ENCODE results near the gene LCN12.

LCN12 gene

DNA sequence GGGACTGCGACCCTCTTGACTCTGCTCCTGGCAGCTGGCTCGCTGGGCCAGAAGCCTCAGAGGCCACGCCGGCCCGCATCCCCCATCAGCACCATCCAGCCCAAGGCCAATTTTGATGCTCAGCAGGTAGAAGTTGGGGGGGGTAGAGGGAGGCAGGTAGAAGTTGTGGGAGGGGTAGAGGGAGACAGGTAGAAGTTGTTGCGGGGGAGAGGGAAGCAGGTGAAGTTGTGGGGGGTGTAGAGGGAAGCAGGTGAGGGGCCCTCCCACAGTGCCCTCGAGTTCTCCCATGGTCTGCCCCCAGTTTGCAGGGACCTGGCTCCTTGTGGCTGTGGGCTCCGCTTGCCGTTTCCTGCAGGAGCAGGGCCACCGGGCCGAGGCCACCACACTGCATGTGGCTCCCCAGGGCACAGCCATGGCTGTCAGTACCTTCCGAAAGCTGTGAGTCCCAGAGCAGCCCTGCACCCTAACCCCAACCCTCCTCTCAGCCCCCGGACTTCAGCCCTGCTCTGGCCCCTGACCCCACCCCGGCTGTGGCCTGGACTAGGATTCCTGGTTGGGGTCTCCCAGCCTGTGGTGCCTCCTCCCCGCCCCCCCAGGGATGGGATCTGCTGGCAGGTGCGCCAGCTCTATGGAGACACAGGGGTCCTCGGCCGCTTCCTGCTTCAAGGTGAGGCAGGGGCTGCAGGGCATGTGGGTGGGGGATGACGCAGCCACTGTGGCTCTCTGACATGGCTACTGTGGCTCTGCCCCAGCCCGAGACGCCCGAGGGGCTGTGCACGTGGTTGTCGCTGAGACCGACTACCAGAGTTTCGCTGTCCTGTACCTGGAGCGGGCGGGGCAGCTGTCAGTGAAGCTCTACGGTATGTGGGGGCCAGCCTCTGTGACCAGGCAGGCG lies 6.5 kb upstream of the LCN12 start:
- DNase-seq, result no peak

DNA sequence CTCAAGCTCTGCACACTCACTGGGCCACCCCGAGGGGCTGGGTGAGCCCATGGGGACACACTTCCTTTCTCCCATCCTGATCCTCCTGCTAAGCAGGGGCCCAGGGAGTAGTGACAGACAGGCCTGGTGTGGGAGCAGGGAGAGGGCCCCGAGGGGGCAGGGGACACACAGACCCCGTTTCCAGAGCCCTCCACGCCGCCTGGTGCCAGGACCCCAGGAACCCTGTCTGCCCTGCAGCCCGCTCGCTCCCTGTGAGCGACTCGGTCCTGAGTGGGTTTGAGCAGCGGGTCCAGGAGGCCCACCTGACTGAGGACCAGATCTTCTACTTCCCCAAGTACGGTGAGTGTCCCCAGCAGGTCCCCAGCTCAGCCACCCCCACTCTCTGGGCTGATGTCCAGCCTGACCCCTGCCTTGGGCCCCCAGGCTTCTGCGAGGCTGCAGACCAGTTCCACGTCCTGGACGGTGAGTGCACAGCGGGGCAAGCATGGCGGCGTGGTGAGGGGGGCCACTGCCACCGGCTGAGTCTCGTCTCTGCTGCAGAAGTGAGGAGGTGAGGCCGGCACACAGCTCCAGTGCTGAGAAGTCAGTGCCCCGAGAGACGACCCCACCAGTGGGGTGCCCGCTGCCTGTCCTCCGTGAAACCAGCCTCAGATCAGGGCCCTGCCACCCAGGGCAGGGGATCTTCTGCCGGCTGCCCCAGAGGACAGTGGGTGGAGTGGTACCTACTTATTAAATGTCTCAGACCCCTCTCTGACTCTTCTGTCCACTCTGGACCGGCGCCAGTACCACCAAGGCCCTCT lies 5.6 kb upstream of the LCN12 start:
- no peak for DNase-seq

DNA sequence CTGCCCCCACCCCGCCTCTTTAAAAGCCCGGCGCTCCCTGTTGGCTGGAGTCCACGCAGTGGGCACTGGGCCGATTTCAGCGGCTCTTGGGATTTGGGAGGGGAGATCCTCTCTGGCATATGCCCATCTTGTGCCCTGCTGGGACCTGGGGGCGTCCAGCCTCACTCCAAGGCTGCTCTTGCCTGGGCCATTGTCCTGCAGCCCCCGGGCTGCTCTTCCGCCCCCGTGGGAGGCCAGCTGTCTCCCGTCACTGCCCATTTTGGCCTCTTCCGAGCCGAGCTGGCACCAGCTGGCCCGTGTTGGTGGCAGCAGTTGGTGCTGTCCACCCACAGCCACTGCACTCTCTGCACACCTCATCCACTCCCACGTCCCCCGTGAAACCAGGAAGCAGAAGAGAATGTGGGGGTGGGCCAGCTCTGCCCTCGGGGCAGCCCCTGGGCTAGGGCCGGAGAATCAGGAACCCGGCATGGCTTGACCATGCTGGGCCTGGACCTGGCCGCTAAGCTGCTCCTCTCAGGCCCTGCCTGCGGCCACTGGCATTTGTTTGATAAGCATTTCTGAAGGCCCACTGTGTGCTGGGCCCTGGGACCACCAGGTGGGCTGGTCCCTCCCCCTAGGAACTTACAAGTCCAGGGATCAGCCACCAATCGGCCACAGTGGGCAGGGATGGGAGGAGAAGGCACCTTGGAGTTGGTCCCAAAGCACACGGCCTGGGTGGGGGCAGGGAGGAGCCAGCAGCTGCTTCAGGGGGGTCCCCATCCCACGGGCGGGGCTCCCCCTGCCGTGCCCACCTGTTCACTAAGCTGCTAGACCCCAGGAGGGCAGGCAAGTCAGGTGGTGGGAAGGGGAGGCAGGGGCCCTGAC lies 4.8 kb upstream of the LCN12 start:
- no peak for DNase-seq

DNA sequence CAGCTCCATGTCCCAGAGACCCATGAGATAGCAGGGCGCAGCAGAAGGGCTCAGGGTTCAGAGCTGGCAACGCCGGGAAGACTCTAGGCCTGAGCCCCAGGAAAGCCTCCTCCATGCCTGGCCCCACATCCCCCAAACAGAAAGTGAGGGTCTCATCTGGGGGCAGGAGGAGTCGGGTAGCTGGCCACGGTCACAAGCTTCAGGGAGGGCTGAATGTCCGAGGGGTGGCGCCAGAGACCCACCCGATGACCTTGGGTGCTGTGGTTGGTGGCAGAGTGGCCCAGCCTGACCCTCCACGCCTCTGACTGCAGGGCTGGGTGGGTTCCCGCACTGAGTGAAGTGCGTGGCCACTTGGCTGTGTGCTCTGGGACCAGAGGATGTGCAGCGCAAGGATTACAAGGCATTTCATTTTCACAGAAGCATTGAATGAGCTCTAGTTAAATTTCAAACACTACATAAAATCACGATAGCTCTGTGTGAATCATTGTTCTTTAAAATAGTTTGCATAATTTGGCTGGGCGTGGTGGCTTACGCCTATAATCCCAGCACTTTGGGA lies 4.0 kb upstream of the LCN12 start:
- peak; percentile 82 for DNase-seq

DNA sequence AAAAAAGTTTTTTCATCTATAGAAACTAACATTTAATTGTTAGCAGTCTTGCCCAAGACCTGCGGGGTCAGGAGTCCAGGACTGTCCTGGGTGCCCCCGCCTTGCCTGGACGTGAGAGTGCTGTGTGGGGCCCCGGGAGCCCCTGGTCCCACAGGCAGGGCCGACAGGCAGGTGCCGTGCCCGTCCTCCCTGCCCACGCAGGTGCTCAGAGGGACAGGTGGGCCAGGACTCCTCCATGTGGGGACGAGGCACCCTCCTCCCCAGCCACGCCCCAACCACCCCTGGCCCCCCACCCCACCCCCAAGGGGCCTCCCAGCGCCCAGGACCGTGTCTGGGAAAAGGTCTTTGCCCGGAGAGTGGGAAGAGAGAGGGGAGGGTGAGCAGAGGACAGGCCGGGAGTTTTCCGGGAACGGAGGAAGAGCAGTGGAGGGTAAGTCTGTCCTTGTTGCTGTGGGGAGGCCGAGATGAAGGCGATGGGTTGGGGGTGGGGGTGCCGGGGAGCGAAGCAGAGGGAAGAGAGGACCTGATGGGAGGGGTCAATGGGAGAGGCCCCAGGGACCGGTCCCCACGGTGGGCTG lies 2.7 kb upstream of the LCN12 start:
- DNase-seq, result no peak

DNA sequence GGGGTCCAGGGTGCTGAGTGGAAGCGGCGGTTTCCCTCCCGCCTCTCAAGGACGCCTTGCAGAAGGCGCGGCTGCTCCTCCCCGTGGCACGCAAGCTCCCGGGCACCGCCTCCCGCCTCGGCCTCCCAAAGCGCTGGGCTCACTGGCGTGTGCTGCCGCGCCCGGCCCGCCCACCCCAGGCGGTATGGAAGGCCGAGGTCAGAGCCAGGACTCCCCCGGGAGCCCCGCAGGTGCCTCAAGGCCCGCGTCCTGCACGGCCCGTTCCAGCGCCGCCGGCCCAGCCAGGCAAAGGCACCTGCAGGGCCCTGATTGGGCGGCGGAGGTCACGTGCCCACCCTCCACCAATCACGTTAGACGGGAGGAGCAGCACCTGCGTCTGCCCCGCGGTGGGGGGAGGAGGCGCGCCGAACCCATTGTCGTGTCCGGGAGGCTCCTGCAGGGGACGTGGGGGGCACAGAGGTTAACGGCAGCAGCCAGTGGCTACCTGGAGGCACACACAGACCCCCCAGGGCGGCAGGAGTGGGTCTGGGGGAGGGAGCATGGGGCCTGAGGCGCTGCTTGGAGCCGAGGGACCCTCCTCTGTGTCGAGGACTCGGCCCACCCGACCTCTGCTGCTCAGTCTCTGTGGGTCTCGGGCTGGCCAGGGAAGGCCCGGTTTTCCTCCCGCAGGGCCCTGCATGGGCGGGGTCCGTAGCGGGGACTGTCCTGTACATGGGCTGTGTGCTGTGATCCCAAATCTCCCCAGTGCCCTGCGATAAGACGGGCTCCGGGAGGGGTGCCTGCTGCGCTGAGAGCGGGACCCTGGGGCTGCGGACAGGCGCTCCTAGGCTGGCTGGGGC lies 2.0 kb upstream of the LCN12 start:
- peak; percentile 100 for DNase-seq

DNA sequence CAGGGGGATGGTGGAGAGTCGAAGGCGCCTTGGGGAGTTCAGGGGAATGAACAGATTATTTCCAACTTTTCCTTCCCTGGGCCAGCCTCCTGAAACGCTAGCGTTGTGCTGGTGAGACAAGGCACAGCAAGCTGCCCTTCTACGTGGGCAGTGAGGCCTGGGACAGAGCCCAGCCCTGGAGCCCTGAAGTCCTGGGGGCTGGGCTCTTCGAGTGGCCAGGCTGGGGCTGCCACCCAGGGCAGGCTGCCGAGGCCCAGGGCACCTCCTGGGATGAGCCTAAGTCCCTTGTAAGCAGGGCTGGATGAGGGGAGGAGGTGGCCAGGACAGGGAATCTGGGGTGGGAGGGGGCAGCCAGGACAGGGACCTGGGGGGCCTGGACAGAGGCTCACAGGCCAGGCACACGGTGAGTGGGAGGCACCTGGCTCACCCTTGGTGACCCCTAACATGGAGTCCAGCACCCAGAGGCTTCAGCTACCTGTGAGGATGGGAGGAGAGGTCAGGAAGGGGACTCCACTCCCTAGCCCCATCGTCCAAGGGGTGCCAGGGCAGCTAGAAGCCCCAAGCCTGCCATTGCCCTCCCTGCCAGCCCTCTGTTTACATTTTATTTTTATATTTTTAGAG lies 1.3 kb upstream of the LCN12 start:
- DNase-seq, result no peak

DNA sequence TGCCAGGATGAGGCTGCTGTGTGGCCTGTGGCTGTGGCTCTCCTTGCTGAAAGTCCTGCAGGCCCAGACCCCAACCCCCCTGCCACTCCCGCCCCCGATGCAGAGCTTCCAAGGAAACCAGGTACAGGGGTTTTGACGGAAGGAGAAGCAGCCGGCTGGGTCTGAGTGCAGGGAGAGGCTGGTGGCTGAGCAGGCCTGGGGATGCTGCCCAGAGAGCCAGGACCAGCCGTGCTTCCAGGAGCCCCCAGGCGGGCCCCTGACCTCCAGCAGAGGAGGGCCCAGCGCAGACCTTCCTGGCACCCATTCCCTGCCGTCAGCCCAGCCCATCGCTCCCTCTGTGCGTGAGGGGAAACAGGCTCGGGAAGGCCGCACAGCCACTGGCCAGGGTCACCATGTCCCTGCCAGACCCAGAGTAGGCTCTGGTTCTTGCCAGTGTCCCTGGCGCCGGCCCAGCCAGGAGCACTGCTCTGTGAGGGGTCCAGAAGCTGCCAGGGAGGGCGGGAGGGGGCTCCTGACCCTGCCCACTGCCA lies 313 bp downstream of the LCN12 start:
- DNase-seq, result no peak

DNA sequence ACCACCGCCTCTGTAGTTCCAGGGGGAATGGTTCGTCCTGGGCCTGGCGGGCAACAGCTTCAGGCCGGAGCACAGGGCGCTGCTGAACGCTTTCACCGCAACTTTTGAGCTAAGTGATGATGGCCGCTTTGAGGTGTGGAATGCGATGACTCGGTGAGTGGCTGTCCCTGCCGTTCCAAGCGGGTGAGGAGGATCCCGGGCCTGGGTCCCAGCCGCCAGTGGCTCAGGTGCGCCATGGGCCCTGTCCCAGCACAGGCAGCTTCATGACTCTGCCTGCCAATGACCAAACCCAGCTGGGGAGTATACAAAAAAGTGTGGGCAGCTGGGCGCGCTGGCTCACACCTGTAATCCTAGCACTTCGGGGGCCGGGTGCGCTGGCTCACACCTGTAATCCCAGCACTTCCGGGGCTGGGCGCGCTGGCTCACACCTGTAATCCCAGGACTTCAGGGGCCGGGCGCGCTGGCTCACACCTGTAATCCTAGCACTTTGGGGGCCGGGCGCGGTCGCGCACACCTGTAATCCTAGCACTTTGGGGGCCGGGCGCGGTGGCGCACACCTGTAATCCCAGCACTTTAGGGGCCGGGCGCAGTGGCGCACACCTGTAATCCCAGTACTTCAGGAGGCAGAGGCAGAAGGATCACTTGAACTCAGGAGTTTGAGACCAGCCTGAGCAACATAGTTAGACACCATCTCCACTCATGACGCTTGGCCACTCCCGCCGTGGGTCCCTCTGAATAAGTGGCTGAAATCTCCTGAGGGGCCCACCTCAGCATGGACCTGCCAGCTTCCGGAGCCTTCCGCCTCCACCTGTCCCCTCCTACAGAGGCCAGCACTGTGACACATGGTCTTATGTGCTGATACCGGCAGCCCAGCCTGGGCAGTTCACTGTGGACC lies 1.1 kb downstream of the LCN12 start:
- DNase-seq, result no peak

DNA sequence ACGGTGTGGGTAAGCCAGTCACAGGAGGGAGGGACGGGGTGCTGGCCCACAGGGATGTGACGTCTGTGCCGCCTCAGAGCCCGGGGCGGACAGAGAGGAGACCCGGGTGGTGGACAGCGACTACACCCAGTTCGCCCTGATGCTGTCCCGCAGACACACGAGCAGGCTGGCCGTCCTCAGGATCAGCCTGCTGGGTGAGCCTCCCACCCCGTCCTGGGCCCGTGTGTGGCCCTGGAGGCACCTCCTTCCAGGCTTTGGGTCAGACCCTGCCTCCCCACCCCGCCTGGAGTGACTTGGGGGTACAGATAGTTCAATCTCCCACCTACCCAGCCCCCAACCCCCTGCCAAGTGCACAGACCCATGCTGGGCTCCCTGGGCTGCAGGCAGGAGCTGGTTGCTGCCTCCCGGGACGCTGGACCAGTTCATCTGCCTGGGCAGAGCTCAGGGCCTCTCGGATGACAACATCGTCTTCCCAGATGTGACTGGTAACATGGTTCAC lies 1.7 kb downstream of the LCN12 start:
- DNase-seq, result no peak

DNA sequence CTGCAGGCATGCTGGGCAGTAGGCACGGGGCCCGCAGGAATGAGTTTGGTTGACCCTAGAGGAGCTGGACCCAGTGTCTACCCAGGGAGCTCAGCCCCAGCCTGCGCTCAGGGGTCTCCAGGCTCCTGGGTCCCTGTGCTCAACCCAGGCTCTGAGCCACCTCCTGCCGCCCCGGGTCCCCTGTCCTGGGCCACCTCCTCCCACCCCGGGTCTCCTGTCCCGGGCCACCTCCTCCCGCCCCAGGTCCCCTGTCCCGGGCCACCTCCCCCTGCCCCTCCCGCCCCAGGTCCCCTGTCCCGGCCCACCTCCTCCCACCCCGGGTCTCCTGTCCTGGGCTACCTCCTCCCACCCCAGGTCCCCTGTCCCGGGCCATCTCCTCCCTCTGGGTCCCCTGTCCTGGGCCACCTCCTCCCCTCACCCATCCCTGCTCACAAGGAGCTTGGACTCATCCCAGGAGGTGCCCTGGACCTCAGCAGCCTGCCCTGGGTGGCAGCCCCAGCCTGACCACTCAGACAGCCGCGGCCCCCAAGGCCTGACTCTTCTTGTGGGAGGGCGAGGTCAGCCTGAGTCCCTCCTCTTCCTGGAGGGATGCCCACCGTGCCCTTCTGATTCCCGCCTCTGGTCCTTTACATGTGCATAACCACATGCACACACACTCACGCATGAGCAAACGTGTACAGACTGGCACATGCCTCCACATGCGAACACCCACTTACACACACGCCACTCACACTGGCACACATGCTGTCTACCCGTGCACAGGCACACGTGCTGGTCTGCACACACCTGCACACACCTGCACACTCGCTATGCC lies 2.4 kb downstream of the LCN12 start:
- no peak for DNase-seq

DNA sequence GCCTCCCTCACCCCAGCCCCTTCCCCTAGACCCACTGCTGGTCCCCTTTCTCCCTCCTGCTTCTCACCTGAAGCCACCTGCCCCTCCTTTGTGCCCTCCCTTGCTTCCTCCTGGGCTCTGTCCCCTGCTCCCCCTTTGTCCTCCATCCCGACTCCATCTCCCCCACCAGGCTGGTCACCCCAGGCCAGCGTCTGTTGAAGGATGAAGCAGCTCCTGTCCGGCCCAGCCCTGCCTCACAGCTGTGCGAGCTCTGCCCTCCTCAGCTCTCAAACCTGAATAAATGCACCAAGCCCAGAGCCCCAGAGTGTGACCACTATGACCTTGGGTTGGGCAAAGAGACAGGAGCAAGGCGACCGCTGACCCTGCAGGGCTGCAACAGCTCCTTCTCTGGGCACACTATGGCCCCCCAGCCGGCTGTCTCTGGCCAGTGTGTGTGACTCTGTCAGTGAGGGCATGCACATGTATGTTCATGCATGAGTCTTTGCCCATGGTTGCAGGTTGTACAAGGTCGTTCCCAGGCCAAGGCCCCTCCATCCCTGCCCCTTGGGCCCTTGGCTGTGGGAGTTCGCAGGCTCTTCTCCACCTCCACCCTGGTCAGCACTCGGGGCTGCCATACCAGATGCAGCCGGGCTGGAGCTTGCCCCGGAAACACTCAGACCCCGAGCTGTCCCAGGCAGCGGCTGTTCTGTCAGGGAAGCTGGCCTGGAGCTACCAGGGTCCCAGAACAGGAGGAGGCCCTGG lies 3.3 kb downstream of the LCN12 start:
- DNase-seq, result no peak

DNA sequence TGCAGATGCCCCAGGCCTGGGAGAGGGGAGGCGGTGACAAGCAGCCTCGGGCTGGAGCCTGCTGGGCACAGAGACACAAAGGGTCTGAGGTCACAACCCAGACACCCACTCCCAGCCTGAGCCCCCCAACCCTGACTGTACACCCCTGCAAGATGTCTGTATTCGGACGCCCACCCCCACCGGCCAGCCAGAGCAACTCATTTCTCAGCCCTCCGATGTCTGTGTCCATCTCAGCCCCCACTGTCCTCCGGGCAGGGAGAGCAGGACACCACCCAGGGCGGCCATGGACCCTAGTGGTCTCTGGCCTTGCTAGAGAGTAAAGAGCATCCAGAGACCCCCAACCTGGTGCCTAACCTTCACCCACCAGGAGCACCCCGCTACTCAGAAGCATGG lies 3.9 kb downstream of the LCN12 start:
- no peak for DNase-seq

DNA sequence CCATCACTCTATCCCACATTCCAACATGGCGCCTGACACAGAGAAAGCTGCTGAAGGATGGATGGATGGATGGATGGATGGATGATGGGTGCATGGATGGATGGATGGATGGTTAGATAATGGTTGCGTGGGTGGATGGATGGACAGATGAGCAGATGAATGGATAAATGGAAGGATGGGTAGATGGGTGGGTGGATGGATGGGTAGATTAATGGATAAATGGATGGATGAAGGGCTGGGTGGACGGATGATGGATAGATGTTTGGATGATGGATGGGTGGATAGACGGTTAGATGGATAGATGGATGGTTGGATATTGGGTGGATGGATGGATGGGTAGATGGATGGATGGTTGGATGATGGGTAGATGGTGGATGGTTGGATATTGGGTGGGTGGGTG lies 4.5 kb downstream of the LCN12 start:
- DNase-seq, result no peak

DNA sequence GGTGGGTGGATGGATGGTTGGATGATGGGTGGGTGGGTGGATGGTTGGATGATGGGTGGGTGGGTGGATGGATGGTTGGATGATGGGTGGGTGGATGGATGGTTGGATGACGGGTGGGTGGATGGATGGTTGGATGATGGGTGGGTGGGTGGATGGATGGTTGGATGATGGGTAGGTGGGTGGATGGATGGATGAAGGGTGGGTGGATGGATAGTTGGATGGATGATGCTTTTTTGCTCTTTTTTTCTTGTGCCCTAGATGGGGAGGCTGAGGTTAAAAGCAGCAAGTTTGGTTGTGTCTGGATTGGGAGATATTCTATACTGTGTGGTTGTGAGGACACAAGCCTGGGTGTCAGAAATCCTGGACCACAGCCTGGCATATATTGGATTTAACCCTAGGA lies 5.4 kb downstream of the LCN12 start:
- DNase-seq, result no peak

DNA sequence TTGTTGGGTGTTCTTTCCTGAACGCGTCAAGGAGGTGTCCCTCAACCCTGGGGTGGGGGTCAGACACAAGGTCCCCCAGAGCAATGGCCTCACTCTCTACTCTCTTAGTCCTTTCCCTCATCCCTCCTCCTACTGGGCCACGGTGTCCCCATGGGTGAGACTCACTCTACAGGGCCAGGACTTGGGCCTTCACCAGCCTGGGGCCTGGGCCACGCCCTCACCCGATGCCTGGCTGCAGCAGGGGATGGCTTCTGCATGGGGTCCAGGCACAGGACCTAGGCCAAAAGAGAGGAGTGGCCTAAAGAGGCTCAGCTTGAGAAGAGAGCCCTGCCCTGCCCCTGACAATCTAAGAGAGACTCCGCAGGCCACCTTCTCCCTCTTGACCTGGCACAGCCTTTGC lies 5.8 kb downstream of the LCN12 start:
- no peak for DNase-seq

DNA sequence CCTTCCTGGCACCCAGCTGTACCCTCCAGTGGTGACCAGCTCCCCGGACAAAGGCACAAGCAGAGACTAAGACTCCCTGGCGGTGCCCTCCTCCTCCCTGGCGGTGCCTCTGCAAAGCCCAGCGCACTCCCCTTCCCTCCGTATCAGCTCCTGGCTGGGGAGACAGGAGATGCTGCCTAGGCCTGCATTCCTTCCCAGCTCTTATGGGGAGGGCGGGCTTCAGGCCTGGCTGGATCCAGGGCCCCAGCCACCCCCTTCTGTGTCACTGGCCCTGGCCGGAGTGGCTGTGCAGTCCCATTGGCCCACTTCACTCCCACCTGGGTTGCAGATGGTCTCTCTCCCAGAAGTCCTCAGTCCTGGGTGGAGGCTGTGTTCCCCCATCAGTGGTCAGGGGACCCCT lies 6.4 kb downstream of the LCN12 start:
- no peak for DNase-seq

Measured in 8988T (cell line).